NCI-H187 treated with DMSO at 0.1 percent for 48 hours (cell line): ENCODE data around the gene TYK2.
"Not testable (repeated sequence)": the region's sequence is repeated elsewhere in the genome, so short reads cannot be mapped to it uniquely, and the experiment has no call there.

Source experiments
- DNase-seq: peaks from one replicate; lab custom pipeline; 2025; lab: John Stamatoyannopoulos, UW

Gene TYK2

DNA sequence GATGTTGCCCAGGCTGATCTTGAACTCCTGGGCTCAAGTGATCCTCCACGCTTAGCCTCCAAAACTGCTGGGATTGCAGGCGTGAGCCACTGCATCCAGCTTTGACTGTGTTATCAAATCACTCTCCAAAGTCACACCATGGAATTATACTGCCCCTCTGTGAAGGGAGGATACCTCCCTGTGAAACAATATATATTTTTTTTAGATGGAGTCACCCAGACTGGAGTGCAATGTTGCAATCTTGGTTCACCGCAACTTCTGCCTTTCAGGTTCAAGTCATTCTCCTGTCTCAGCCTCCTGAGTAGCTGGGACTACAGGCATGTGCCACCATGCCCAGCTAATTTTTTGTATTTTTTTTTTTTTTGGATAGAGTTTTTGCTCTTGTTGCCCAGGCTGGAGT lies 7.7 kb downstream of the TYK2 start:
- no peak for DNase-seq

- DNase-seq = no peak
These were observed 12.1 kb downstream of the TYK2 start for GRCh38 chr19:10368101-10368803.

DNA sequence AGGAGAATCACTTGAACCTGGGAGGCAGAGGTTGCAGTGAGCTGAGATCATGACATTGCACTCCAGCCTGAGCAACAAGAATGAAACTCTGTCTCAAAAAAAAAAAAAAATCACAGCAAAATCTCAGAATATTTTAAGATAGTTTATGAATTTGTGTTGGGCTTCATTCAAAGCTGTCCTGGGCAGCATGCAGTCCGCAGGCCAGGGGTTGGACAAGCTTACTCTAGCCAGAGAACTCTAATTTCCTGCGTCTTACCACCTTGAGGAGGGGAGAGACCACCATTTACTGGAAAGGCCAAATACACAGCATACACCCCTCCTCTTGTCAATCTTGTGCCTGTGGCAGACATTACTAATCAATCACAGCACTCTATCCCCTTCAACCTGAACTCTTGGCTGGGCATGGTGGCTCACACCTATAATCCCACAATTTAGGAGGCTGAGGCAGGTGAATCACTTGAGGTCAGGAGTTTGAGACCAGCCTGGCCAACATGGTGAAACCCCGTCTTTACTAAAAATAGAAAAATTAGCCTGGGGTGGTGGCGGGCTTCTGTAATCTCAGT lies 13.3 kb downstream of the TYK2 start:
- DNase-seq = not testable (repeated sequence)

- no peak for DNase-seq
These were observed 14.9 kb downstream of the TYK2 start for GRCh38 chr19:10365518-10365917.

GRCh38 chr19:10364644-10365043 lies 15.7 kb downstream of the TYK2 start:
- DNase-seq = no peak

- DNase-seq = no peak
These were observed 16.5 kb downstream of the TYK2 start for GRCh38 chr19:10363789-10364281.

DNA sequence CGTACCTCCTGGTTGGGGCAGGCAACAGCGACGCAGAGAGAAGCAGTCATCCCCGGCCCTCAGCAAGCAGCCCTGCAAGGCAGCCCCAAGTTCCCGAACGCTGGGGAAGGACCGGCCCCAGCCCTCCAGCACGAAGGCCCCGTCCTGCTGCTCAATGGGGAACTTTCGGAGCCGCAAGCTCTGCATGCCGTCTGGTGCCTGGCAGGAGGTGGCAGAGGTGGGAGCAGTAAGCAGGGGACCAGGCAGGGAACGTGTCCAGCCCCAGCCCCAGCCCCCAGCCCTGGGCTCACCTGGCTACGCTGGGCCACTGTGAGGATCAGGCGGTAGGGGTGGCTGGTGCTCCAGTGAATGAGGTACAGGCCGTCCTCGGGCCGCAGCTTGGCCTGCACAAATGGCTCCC lies 18.1 kb downstream of the TYK2 start:
- no peak for DNase-seq

GRCh38 chr19:10361569-10362011 lies 18.8 kb downstream of the TYK2 start:
- no peak for DNase-seq

- DNase-seq = no peak
These were observed 23.9 kb downstream of the TYK2 start for GRCh38 chr19:10356431-10356830.

DNA sequence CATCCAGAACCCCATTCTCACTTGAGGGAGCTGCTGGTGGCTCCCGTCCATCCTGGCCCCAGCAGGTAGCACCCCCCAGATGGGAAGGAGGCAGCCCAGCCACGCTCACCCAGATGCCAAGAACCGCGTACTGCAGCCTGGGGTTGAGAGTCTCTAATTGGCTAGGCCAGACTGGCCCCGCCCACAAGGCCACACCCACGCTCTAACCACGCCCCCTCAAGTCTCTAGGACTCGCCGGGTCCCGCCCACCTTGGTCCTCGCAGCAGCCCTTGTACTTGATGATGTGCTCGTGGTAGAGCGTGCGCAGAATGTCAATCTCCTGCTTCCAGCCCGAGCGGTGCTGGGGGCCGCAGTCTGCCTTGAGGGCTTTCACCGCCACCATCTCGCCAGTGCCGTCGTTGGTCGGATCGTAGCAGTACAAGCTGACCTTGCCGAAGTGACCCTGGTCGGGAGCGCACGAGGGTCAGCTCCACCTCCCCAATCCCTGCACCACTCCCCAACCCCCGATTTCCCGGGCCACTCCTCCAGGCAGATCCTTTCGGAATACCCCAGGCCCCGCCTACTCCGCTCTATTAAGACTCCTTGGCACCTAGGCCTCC lies 26.5 kb downstream of the TYK2 start:
- no peak for DNase-seq

DNA sequence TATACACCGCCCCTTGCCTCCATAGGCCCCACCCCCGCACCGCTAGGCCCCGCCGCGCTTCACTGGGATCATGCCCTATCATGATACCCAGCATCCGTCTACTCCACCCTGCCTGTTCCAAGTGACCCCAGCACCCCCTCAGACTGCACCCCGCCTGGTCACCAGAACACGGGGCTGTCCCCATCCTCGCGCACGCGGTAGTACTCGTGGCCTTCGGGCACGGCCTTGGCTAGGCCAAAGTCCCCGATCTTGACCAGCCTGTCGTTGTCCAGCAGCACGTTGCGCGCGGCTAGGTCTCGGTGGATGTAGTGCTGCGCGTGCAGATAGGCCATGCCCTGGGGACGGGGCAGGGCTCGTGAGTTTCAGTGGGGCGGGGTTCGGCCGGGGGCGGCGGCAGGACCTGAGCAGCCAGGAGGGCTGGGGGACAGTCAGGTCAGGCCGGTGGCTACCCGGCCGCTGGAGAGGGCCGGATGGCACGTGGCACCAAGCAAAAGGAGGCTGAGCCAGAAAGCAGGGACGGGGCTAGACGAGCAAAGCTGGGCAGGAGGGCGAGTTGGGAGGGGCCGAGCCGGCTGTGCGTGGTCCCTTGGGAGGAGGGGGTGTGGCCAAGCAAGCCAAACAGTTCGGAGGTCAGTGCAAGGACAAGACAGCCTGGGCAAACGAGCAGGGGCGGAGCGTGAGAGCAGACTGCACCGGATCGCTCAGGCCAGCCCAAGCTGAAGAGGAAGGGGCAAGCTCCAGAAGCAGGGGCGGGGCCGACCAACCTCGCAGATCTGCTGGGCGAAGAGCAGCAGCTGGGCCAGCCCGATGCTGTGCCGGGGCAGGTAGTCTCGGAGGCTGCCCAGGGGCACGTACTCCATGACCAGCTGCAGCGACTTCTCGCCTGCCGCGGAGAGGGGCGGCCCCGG lies 27.4 kb downstream of the TYK2 start:
- DNase-seq = no peak

GRCh38 chr19:10346509-10346908 lies 33.9 kb downstream of the TYK2 start:
- DNase-seq = no peak

DNA sequence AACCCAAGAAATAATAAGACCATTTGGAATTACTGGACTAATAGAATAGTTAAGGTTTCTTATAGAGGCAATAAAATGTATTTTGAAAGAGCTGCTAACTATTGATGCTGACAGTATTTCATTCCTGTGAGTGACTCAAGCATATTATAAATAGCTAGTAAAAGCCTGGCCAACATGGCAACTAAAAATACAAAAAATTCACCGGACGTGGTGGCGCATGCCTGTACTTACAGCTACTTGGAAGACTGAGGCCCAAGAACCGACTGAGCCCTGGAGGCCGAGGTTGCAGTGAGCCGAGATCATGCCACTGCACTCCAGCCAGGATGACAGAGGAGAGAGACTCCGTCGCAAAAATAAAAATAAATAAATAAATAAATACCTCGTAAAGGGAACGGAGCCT lies 35.6 kb downstream of the TYK2 start:
- DNase-seq = no peak

DNA sequence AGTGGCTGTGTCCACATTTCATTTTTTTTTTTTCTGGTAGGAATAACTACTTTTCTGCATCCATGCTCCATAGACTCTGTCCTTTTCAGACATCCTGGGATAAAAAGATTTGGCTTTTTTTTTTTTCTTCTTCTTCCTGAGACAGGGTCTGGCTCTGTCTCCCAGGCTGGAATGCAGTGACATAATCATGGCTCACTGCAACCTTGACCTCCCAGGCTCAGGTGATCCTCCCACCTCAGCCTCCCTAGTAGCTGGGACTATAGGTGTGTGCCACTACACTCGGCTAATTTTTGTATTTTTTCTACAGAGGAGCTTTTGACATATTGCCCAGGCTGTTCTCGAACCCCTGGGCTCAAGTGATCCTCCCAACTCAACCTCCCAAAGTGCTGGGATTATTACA lies 36.9 kb downstream of the TYK2 start:
- DNase-seq = no peak

DNA sequence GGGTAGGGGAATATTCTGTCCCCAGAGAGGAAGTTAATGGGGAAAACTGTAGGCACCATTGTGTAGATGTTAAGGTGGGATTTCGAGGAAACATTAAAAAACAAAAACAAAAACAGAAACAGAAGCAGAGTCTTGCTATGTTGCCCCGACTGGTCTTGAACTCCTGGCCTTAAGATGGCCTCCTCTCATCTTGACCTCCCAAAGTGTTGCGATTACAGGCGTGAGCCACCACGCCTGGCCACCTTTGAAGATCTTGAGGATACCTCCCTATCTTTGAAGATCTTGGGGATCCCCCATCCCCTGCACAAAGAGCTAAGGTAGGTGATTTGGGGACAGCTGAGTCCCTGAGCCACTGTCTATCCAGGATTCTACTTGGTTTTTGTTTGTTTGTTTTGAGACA lies 40.4 kb downstream of the TYK2 start:
- DNase-seq = no peak

DNA sequence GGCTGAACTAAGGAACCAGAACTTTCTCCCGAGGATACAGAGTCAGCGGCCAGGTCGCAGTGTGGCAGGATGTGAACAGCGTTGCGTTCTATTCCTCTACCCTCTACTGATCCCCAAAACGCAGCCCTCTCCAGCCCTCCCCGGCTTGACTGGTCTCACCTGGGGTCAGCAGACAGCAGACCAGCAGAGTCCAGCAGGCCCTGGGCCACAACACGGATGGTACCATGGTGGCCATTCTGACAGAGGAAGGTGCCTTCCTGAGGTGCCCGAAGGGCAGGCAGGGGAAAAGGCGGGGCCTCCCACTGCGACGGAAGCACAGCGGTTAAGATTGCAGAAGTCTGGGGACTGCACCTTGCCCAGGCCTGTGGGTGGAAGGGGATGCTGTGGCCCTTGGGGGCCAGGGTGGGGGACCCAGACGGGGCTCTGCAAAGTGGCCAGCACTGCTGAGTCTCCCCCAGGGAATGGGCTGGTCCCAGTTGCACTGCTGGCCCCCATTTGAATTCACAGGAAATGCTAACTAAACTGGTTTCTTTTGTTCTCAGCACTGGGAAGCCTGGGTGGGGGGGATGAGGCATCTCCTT lies 40.9 kb downstream of the TYK2 start, which contains the start of gene ICAM3:
TSS of gene ICAM3 (minus strand) at position 245 of the 581 bp plus-strand sequence. CDS start at position 235, 10 bp downstream.
- DNase-seq = no peak

DNA sequence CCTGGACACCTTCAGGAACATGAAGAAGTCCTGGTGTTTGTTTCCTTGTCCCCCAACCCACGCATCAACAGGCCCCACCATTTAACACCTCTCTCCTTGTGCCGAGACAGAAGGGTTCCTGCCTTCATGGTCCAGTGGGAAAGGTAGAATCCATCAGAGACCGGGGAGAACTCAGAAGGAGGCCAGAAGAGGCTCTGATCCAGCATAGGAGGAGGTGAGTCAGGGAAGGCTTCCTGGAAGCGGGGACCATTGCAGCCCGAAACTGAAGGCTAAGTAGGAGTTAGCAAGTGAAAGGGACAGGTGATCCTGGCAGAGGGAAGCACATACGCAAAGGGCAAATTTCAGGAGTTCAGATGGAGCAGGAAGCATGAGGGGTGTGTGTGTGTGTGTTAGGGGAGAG lies 41.4 kb downstream of the TYK2 start:
- DNase-seq = no peak

DNA sequence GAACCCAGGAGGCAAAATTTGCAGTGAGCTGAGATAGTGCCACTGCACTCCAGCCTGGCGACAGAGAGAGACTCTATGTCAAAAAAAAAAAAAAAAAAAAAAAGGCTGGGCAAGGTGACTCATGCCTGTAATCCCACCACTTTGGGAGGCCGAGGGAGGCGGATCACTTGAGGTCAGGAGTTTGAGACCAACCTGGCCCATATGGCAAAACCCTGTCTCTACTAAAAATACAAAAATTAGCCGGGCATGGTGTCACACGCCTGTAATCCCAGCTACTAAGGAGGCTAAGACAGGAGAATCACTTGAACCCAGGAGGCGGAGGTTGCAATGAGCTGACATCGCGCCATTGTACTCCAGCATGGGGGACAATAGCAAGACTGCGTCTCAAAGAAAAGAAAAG lies 43.6 kb downstream of the TYK2 start:
- not testable (repeated sequence) for DNase-seq

GRCh38 chr19:10335352-10335985 lies 44.9 kb downstream of the TYK2 start:
- DNase-seq = no peak

DNA sequence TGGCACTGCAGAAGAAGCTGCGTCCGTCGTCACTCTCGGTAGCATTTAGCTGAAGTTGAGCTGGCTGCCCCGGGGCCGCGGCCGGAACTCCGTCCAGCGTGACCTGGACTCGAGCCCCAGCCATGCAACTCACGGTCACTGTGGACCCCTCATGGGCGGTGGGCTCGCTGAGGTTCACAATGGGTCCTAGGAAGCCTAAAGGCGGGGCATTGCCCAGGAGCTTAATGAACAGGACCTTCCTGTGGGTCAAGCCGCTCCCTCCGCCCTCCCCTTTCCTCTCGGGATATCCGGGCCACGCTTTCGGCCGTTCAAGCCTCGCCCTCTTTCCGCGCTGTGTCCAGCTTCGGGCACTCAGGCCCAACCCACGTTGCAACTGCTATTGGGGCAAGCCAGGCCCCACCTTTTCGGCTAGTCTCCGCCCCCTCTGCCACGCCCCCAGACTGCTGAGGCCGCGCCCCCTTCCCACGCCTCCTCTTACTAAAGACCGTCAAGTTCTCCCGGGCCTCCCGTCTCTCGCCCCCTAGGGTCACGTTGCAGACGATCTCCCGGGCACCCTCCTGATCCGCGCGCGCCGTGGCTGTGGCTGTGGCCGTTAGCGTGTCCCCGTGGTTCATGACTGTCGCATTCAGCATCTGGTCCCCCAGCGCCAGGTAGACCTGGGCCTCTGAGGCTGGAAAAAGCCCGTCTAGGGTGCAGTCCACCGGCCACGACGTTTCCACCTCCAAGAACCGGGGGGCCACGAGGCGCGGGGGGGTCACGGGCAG lies 45.6 kb downstream of the TYK2 start:
- no peak for DNase-seq
